ENCODE results near the gene RADIL.

The RADIL gene

GRCh38 chr7:4765776-4766490, 117.6 kb downstream of the RADIL start:
- ChIA-PET POLR2A (no interaction called here), CTCF (no interaction called here)
- Histone ChIP-seq H3K4me1 (ENCODE audit: control insufficient read depth, insufficient read depth, low read length) (no peaks in the 10 kb centered on the region), H3K4me3 (ENCODE audit: low read depth, low read length) (no peak overlapping the region), H3K36me3 (ENCODE audit: control insufficient read depth in 2 of 2, insufficient read depth in 1 of 2, low read length in 2 of 2) (peaks cover 7 to 65% of the 10 kb centered on the region in 2 experiments; a peak in 2 of 3 replicates), H3K27ac (ENCODE audit: extremely low read depth, low read depth, low read length) (no peak overlapping the region), H3K9me3 (ENCODE audit: control insufficient read depth, insufficient read depth, low read depth, low read length) (no peaks in the 10 kb centered on the region)
- TF ChIP-seq REPIN1 (tag by site-specific recombination; IDR thresholded peaks at IDR 0.05; ENCODE audit: low read depth) (no peak), SP2 (tag by site-specific recombination; IDR thresholded peaks at IDR 0.05) (no peak), ELK4 (IDR thresholded peaks at IDR 0.05; ENCODE audit: borderline replicate concordance, low read depth, low read length) (no peak), ZSCAN23 (tag by site-specific recombination; IDR thresholded peaks at IDR 0.05) (no peak), TRIM28 (IDR thresholded peaks at IDR 0.05; ENCODE audit: borderline replicate concordance, low read length) (no peak), ZNF292 (tag by site-specific recombination; IDR thresholded peaks at IDR 0.05; ENCODE audit: borderline replicate concordance, low read depth) (no peak)

DNA sequence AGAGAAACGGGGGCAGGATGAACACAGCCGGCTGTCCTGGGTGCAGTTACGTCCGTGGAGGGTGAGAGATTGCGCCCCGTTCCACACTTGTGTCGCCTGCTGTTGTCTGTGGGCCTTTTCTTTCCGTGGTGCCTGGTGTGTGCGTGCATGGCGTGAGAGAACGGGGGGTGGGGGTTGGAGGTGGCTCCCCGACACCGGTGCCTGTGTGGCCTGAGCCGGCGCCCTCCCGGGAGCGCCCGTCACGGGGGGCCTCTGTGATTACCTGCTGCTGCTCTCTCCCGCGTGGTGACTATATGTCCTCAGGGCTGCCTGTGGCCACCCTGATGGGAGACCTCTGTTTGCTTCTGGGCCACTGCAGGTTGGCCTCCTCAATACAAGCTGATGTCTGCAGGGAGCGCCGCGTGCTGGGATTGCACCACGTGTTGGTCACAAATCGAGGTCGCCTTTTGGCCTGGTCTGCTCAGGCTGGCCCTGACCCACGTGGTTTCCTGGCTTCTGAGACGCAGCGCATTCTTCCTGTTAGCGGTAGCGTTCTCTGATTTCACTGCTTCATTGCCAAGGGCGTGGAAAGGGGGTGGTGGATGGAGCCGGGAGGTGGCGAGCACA, 119.0 kb downstream of the RADIL start:
- TF ChIP-seq ZNF610 (tag by site-specific recombination; IDR thresholded peaks at IDR 0.05; ENCODE audit: borderline replicate concordance) (no peak), ZNF664 (tag by site-specific recombination; IDR thresholded peaks at IDR 0.05) (no peak), ZEB2 (tag by site-specific recombination; IDR thresholded peaks at IDR 0.05) (no peak), ZNF184 (tag by site-specific recombination; IDR thresholded peaks at IDR 0.05) (no peak), ZNF521 (tag by site-specific recombination; IDR thresholded peaks at IDR 0.05) (no peak), ZNF777 (tag by site-specific recombination; IDR thresholded peaks at IDR 0.05; ENCODE audit: borderline replicate concordance) (no peak), PRDM6 (tag by site-specific recombination; IDR thresholded peaks at IDR 0.05) (no peak), ZNF785 (tag by site-specific recombination; IDR thresholded peaks at IDR 0.05) (no peak), GLI4 (tag by site-specific recombination; IDR thresholded peaks at IDR 0.05) (no peak), ZIC2 (tag by site-specific recombination; IDR thresholded peaks at IDR 0.05) (no peak)
- POLR2A ChIA-PET: no interaction called here
- no peaks in the 10 kb centered on the region for H3K4me1 ChIP-seq (ENCODE audit: control insufficient read depth, insufficient read depth, low read length)
- peaks cover 10 to 75% of the 10 kb centered on the region in 2 experiments; a peak in 2 of 3 replicates for H3K36me3 ChIP-seq (ENCODE audit: control insufficient read depth in 2 of 2, insufficient read depth in 1 of 2, low read length in 2 of 2)
- H3K9me3 ChIP-seq (ENCODE audit: control insufficient read depth, insufficient read depth, low read depth, low read length): no peaks in the 10 kb centered on the region
- CTCF ChIA-PET: no interaction called here
- no peak overlapping the region for H3K4me3 ChIP-seq (ENCODE audit: low read depth, low read length)
- H3K27ac ChIP-seq (ENCODE audit: extremely low read depth, low read depth, low read length): no peak overlapping the region

- Histone ChIP-seq H3K4me1 (ENCODE audit: control insufficient read depth, insufficient read depth, low read length) (no peaks in the 10 kb centered on the region), H3K4me3 (ENCODE audit: low read depth, low read length) (no peak overlapping the region), H3K36me3 (ENCODE audit: control insufficient read depth in 2 of 2, insufficient read depth in 1 of 2, low read length in 2 of 2) (peaks cover 10 to 81% of the 10 kb centered on the region in 2 experiments; a peak in 2 of 3 replicates), H3K27ac (ENCODE audit: extremely low read depth, low read depth, low read length) (no peak overlapping the region), H3K9me3 (ENCODE audit: control insufficient read depth, insufficient read depth, low read depth, low read length) (no peaks in the 10 kb centered on the region)
- POLR2A ChIA-PET: no interaction called here
- CTCF ChIA-PET: no interaction called here
- TF ChIP-seq PRDM2 (tag by site-specific recombination; IDR thresholded peaks at IDR 0.05; ENCODE audit: borderline replicate concordance): no peak
- no peak for TF ChIP-seq ZNF184 (tag by site-specific recombination; IDR thresholded peaks at IDR 0.05)
- TF ChIP-seq, protein P1, sequence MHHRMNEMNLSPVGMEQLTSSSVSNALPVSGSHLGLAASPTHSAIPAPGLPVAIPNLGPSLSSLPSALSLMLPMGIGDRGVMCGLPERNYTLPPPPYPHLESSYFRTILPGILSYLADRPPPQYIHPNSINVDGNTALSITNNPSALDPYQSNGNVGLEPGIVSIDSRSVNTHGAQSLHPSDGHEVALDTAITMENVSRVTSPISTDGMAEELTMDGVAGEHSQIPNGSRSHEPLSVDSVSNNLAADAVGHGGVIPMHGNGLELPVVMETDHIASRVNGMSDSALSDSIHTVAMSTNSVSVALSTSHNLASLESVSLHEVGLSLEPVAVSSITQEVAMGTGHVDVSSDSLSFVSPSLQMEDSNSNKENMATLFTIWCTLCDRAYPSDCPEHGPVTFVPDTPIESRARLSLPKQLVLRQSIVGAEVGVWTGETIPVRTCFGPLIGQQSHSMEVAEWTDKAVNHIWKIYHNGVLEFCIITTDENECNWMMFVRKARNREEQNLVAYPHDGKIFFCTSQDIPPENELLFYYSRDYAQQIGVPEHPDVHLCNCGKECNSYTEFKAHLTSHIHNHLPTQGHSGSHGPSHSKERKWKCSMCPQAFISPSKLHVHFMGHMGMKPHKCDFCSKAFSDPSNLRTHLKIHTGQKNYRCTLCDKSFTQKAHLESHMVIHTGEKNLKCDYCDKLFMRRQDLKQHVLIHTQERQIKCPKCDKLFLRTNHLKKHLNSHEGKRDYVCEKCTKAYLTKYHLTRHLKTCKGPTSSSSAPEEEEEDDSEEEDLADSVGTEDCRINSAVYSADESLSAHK (tag by site-specific recombination; IDR thresholded peaks at IDR 0.05): no peak
- TF ChIP-seq SETDB1 (IDR thresholded peaks at IDR 0.05; ENCODE audit: insufficient read length, low read length): no peak
- TF ChIP-seq ZNF10 (tag by site-specific recombination; IDR thresholded peaks at IDR 0.05): no peak
Observed at GRCh38 chr7:4763794-4764185, 119.7 kb downstream of the RADIL start.
